ENCODE data around the gene MYO1F.

DNA sequence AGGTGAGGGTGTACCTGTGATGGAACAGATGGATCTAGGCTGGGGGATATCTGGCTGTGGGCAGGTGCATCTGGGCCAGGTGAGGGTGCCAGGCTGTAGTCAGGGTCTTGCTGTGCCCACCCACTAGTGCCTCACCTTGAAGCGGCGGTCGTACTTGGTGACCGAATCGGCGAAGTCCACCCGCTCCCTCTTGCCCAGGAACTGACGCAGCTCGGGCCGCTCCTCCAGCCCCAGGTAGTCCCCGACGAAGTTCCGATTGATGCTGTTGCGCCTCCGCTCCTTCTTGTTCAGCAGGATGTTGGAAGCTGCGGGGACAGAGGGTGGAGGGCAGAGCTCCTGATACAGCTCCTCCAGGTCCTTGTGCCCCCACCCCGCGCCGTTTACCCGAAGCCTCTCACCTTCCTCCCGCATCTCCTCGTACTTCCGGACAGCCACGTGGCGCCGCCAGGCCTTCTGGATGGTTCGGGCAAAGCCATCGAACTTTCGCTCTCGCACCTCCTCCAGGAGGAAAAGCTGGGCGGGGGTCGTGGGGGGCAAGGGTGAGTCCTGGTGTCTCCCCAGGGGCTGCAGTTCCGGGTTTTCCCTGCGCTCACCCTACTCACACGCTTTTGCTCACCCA lies 47.1 kb downstream of the MYO1F start:
- no peak for TF ChIP-seq POLR2A (IDR thresholded peaks at IDR 0.05)
- TF ChIP-seq, protein P1, sequence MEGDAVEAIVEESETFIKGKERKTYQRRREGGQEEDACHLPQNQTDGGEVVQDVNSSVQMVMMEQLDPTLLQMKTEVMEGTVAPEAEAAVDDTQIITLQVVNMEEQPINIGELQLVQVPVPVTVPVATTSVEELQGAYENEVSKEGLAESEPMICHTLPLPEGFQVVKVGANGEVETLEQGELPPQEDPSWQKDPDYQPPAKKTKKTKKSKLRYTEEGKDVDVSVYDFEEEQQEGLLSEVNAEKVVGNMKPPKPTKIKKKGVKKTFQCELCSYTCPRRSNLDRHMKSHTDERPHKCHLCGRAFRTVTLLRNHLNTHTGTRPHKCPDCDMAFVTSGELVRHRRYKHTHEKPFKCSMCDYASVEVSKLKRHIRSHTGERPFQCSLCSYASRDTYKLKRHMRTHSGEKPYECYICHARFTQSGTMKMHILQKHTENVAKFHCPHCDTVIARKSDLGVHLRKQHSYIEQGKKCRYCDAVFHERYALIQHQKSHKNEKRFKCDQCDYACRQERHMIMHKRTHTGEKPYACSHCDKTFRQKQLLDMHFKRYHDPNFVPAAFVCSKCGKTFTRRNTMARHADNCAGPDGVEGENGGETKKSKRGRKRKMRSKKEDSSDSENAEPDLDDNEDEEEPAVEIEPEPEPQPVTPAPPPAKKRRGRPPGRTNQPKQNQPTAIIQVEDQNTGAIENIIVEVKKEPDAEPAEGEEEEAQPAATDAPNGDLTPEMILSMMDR (IDR thresholded peaks at IDR 0.05): no peak
